GM12864 (cell line): ENCODE measurements around the gene SIGLEC6.

Experiments
- DNase-seq: peaks from one replicate; pipeline ENCODE4 v3.0.0-alpha.2; 2011; ENCODE audit warnings: low read depth
- H3K4me3 ChIP-seq: 2 replicates; pipeline ENCODE4 v1.5.1; 2011; ENCODE audit warnings: mild to moderate bottlenecking, low read depth, low read length, control low read depth
- CTCF ChIP-seq: IDR thresholded peaks from 2 replicates; pipeline ENCODE4 v1.5.1; 2011; ENCODE audit warnings: low read depth, mild to moderate bottlenecking, moderate library complexity, low read length, control low read depth, inconsistent platforms; ENCODE audit errors: missing control alignments

SIGLEC6 gene

GRCh38 chr19:51531349-51532315 lies at the start of gene SIGLEC6:
TSS of gene SIGLEC6 (minus strand) at chr19:51531670. CDS start at chr19:51531648, 22 bp downstream.
- H3K4me3 ChIP-seq = peak within 1 kb of the TSS; percentile 5; the same call in 1 of the 2 replicates
- TF ChIP-seq CTCF = no peak
- peak; percentile 54 for DNase-seq

GRCh38 chr19:51576850-51577249 lies 45.4 kb upstream of the SIGLEC6 start:
- no peak for TF ChIP-seq CTCF
- no peak for DNase-seq
- H3K4me3 ChIP-seq = no peak overlapping the region

GRCh38 chr19:51573331-51573730 lies 41.9 kb upstream of the SIGLEC6 start:
- TF ChIP-seq CTCF = no peak

GRCh38 chr19:51572908-51573307 lies 41.4 kb upstream of the SIGLEC6 start:
- no peak for TF ChIP-seq CTCF
- no peak for DNase-seq
- no peak overlapping the region; the same call in 1 of the 2 replicates for H3K4me3 ChIP-seq

More at GRCh38 chr19:51573331-51573730, 41.9 kb upstream of the SIGLEC6 start:
- H3K4me3 ChIP-seq = no peak overlapping the region
- no peak for DNase-seq

GRCh38 chr19:51572410-51572809 lies 40.9 kb upstream of the SIGLEC6 start:
- peak overlapping the region; percentile 81 for H3K4me3 ChIP-seq
- DNase-seq = no peak
- no peak for TF ChIP-seq CTCF

GRCh38 chr19:51571599-51571998 lies 40.1 kb upstream of the SIGLEC6 start:
- peak overlapping the region; percentile 81 for H3K4me3 ChIP-seq
- no peak for DNase-seq
- TF ChIP-seq CTCF = no peak
